SK-N-SH treated with all-trans-retinoic acid at 6 μM for 48 hours (cell line): ENCODE data around the gene GRB7.

ENCODE experiments used
- CSRNP3 ChIP-seq: fragments of 250-450 bp; sonication (Bioruptor Pico); IDR thresholded peaks from 2 replicates; pipeline ENCODE4 v1.5.1; 2021; ENCODE audit warnings: mild to moderate bottlenecking, moderate library complexity
- ESRRG ChIP-seq: fragments of 250-450 bp; sonication (Bioruptor Pico); IDR thresholded peaks from 2 replicates; pipeline ENCODE4 v1.6.1; 2021; ENCODE audit warnings: mild to moderate bottlenecking
- ZFP3 ChIP-seq: fragments of 250-450 bp; sonication (Bioruptor Pico); IDR thresholded peaks from 2 replicates; pipeline ENCODE4 v1.5.0; 2020; ENCODE audit warnings: mild to moderate bottlenecking, moderate library complexity

- TF ChIP-seq CSRNP3 (CRISPR knock-in tag) (no peak), ESRRG (CRISPR knock-in tag) (no peak), ZFP3 (CRISPR knock-in tag) (no peak)
Observed at GRCh38 chr17:39782481-39782880, 44.7 kb downstream of the GRB7 start.
